ENCODE results near the gene KDF1.
A peak's percentile ranks its signal among the peaks of the same experiment; 100 is the strongest.
"Not testable (repeated sequence)": the region's sequence is repeated elsewhere in the genome, so short reads cannot be mapped to it uniquely, and the experiment has no call there.

Gene KDF1

GRCh38 chr1:26993237-26994019 lies 33.2 kb upstream of the KDF1 start, which contains the start of gene TRNP1:
Gene TRNP1, plus strand, starts transcription at chr1:26993692. Its CDS starts 95 bp downstream, at chr1:26993787.
- peak within 1 kb of the TSS; percentile 71 for H3K4me3 ChIP-seq (replicated peaks; ENCODE audit: low read depth, low read length)
- DNase-seq (ENCODE audit: low read depth) = peak; percentile 78
- TF ChIP-seq, protein P1, sequence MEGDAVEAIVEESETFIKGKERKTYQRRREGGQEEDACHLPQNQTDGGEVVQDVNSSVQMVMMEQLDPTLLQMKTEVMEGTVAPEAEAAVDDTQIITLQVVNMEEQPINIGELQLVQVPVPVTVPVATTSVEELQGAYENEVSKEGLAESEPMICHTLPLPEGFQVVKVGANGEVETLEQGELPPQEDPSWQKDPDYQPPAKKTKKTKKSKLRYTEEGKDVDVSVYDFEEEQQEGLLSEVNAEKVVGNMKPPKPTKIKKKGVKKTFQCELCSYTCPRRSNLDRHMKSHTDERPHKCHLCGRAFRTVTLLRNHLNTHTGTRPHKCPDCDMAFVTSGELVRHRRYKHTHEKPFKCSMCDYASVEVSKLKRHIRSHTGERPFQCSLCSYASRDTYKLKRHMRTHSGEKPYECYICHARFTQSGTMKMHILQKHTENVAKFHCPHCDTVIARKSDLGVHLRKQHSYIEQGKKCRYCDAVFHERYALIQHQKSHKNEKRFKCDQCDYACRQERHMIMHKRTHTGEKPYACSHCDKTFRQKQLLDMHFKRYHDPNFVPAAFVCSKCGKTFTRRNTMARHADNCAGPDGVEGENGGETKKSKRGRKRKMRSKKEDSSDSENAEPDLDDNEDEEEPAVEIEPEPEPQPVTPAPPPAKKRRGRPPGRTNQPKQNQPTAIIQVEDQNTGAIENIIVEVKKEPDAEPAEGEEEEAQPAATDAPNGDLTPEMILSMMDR (IDR thresholded peaks at IDR 0.05; ENCODE audit: low read length, missing control alignments) = no peak

DNA sequence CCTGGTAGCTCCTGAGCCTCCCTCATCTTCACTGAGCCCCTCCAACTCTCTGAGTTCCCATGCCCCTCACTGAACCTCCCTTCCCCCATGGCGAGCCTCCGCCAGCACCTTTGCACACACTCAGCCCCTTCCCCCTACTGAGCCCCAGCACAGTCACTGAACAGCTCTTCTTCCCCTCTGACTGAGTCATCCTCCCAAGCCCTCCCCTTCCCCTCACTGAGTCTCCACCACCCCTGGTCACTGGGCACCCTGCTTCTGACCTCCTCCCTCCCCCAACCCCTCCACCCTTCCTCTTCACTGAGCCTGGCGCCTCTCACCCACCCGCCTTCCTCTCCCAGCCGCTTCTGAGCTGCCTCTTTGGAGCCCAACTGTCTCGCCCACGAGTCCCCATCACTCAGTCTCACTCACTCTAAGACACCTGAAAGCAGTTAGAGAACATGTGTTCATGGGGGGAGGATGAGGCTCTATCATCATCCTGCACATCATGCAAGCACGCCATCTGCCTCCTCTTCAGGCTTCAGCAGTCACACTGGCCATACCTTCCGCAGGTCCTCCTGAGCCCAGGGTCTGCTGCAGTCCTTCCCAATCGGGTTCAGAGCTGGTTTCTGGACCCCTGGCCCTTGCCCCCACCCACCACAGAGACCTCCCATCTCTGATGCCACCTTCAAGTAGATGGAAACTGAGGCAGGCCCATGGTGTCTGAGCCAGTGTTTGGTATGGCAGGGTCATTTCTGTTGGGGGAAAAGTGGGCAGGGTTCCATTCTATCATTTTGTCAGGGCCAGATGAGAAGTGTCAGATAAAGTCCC lies 31.2 kb upstream of the KDF1 start:
- TF ChIP-seq, protein P1 (IDR thresholded peaks at IDR 0.05; ENCODE audit: low read length, missing control alignments) = no peak
- no peak overlapping the region for H3K4me3 ChIP-seq (replicated peaks; ENCODE audit: low read depth, low read length)
- no peak for DNase-seq (ENCODE audit: low read depth)

DNA sequence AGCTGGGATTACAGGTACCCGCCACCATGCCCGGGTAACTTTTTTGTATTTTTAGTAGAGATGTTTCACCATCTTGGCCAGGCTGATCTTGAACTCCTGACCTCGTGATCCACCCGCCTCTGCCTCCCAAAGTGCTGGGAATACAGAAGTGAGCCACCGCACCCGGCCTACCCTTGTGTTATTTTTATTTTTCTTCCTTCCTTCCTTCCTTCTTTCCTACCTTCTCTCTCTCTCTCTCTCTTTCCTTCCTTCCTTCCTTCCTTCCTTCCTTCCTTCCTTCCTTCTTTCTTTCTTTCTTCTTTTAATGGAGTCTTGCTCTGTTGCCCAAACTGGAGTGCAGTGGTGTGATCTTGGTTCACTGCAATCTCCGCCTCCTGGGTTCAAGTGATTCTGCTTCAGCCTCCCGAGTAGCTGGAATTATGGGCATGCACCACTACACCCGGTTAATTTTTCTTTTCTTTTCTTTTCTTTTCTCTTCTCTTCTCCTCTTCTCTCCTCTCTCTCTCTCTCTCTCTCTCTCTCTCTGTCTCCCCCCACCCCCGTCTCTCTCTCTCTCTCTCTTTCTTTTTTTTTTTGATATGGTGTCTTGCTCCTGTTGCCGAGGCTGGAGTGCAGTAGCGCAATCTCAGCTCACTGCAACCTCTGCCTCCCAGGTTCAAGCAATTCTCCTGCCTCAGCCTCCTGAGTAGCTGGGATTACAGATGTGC lies 29.3 kb upstream of the KDF1 start:
- not testable (repeated sequence) for H3K4me3 ChIP-seq (replicated peaks; ENCODE audit: low read depth, low read length); DNase-seq (ENCODE audit: low read depth)

GRCh38 chr1:26986658-26987057 lies 26.4 kb upstream of the KDF1 start:
- no peak for DNase-seq (ENCODE audit: low read depth)

GRCh38 chr1:26984291-26984690 lies 24.0 kb upstream of the KDF1 start:
- TF ChIP-seq, protein P1 (IDR thresholded peaks at IDR 0.05; ENCODE audit: low read length, missing control alignments) = no peak
- DNase-seq (ENCODE audit: low read depth) = no peak
- no peak overlapping the region for H3K4me3 ChIP-seq (replicated peaks; ENCODE audit: low read depth, low read length)

More at GRCh38 chr1:26986658-26987057, 26.4 kb upstream of the KDF1 start:
- TF ChIP-seq, protein P1 (IDR thresholded peaks at IDR 0.05; ENCODE audit: low read length, missing control alignments) = no peak
- H3K4me3 ChIP-seq (replicated peaks; ENCODE audit: low read depth, low read length) = no peak overlapping the region

DNA sequence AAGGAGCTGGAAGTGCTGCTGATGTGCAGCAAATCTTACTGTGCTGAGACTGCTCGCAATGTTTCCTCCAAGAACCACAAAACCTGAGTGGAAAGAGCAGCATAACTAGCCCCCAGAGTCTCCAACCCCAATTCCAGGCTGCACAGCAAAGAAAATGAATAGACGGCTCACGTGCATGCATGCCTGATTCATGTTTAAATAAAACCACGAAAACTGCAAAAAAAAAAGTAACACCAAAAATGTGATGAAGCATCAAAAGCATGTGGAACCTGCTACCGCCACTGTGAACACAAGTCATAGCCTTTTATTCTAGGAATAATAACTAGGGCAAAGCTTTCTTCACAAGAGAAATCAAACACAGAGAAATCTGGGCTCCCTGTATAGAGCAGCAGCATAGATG lies 23.6 kb upstream of the KDF1 start:
- DNase-seq (ENCODE audit: low read depth) = no peak
- TF ChIP-seq, protein P1 (IDR thresholded peaks at IDR 0.05; ENCODE audit: low read length, missing control alignments) = no peak
- no peak overlapping the region for H3K4me3 ChIP-seq (replicated peaks; ENCODE audit: low read depth, low read length)

Data from fibroblast of pulmonary artery (primary cell).